NCI-H2081 (cell line): ENCODE data around the gene SLFN11.
"Not testable (repeated sequence)": the region's sequence is repeated elsewhere in the genome, so short reads cannot be mapped to it uniquely, and the experiment has no call there.

ENCODE experiments used
- DNase-seq, 2 experiments: peaks; one replicate each; lab custom pipeline; 2025; lab: John Stamatoyannopoulos, UW

The SLFN11 gene

DNA sequence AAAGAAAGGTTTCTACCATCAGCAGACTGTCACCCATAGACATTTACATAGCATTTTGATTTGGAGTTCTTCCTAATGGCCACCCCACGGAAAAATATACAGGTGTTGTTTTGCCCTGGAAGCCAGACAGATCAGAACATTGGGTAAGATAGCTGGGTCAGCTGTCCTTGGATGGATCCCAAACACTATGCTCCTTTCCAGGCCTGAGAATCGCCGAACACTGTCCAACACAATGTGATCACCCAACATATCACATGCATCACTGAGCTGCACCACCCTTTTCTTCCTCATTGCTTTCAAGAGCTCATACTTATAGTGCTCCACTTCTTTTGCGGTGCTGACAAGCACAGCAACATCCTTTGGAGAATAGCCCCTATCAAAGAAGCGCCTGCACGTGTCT, 21.1 kb downstream of the SLFN11 start:
- DNase-seq: no peak

DNA sequence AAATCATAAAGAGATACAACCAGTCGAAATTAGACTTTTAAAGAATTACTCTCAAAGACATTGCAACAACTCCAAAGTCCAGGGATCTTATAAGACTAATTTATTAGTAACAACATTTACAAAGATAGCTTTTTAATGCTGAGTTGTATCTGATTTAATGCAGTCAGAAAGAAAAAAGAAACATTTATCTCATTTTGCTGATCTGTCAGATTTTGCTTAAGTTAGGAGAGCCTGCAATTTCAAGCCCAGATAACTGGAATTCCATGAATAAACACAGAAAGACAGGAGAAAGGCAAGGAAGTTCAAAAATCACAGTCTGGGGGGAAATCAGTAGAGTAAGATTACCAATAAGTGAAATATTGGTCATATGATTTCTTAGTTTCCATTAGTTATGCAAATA, 22.9 kb downstream of the SLFN11 start:
- no peak for DNase-seq

DNA sequence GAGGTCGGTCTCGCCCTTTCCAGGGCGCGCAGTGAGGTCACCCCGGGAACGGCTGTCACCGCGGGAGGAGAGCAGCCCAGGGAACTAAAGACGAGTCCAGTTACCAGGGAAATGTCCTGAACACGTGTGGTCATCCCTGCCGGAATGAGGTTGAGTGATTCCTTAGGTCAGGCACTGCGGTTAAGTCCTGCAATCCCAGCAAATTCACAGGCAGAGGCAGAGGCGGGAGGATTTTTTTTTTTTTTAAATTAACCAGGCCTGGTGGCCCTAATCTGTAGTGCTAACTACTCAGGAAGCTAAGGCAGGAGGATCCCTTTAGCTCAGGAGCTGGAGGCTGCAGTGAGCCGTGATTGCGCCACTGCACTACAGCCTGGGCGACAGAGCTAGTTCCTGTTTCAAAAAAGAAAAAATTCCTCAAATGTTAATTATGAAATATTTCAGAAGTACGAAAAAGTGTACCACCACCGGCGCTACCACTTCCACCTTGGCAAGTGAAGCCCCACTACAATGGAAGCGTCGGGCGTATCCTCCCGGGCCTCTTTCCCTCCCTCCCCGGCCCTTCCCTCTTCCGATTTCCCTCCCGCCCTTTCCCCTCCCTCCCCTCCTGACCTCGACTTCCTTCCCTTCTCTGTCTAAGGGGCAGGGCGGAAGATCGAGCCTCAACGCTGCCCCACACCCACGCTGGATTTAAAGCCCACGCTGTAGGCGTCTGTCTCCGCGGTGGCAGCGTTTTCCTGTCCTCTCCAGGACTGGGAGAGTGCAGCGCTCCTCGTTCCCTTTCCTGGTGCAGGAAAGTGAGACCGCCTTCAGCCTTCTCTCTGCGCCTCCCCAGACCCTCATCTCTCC, 27.3 kb downstream of the SLFN11 start:
- DNase-seq: no peak

DNA sequence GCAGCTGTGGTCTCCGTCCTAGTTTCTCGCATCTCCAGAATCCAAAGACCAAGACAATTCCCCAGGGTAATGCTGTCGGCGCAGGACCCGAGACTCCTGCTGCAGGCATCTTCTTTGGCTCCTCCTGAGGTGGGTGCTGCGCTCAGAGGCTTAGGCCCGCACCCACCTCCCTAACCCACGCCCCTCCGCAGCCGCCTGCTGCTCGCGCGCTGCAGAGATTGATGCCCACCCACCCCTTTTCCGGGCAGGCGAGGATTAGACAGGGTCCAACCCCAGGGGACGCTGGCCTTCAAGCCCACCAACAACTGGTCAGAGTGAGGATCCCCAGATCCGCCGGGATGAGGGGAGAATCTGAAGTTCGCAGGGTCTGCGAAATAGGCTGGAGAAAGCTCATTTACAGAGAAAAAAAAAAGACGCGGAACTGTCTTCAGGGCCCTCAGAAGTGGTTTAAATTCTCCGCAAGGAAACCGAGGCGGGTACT, 27.9 kb downstream of the SLFN11 start:
- DNase-seq: no peak

DNA sequence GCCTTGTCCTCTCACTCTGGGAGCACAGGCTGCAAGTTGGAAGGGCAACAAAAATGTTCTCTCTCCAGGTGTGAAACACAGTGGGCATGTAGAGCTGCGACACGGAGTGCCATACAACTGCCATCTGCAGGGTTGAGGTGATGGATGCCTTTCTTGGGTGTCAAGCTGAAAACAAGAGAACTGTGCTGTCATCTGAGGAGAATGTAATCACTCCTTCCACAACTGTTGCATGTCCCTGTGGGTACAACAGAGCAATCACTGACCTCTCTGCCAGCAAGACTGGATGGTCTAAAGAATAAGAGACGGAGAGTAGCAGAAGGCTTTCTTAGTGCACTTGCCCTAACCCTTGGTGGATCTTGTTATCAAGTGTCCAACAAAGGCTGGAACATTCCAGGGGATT, 29.2 kb downstream of the SLFN11 start:
- no peak for DNase-seq

DNA sequence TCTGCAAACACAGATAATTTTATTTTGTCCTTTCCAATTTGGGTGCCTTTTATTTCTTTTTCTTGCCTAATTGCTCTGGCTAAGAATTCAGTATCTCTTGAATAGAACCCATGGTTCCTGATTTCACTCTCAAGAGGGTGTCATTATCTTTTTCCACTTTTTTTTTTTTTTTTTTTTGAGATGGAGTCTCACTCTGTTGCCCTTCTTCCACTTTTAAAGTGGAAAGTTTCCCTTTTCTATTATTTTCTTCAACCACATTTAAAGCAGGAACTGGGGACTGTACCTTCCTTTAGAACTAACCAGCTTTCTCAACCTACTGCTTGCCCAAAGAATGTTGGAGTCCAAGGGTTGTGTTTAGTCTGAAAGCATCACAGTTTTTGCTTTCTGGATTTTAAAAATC, 31.1 kb downstream of the SLFN11 start:
- no peak for DNase-seq

DNA sequence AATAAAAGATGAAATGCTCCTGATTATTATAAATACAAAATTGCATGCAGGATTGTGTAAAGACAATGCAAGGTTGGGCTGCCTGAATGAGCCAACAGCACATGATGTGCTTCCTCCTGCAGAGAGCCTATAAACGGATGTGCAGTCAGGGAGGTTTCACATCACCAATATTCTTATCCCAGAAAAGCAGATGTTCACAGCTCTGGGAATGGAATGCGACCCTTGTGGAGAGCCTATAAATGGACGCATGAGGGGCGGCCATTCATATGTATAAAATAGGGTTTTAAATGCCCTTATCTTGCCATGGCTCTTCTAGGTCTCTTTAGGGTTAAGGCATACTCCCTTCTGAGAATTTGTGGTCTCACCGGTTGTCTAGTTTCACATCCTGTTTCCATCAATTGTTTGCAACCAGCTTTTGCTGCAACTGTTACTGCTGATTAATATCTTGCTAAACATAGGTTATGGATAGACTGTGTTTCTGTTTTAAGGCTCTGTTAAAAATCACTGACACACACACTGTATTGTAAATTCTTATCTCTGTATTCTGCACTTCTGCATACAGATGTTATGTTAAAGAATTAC, 31.9 kb downstream of the SLFN11 start:
- no peak for DNase-seq

DNA sequence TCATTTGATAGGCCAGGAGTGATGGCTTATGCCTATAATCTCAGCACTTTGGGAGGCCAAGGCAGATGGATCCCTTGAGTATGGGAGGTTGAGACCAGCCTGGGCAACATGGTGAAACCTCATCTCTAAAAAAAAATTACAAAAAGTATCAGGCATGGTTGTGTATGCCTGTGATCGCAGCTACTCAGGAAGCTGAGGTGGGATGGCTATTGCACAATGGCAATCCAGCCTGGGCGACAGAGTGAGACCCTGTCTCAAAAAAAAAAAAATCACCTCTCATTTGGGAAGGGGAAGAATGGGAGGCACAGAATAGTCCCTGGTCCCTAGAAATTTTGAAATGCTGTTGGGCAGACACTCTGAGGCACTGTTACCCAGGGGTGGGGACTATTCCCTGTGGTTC, 35.2 kb downstream of the SLFN11 start:
- DNase-seq: no peak

DNA sequence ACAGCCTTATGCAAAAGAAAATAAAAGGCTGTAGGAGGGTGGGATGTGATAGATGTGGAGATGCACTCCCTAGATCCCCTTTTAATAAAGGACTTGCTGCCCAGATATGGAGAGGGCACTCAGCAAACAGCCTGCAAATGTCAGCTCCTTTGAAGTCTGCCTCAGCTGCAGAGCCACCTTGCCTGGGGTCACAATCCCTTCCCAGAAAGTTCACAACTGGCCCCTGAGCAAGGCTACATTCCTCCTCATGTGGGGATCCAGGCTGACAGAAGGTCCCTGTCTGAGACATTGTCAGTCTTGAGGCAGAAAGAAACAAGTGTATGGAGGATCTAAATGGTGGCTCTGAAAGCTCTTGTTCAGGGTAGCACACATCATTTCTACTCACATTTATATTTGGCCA, 36.1 kb downstream of the SLFN11 start:
- DNase-seq: no peak

DNA sequence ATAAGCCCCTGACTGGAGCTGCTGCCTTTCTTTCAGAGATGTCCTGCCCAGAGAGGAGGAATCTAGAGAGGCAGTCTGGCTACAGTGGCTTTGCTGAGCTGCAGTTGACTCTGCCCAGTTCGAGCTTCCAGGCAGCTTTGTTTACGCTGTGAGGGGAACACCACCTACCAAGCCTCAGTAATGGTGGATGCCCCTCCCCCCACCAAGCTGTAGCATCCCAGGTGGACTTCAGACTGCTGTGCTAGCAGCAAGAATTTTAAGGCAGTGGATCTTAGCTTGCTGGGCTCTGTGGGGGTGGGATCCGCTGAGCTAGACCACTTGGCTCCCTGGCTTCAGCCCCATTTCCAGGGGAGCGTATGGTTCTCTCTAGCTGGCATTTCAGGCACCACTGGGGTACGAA, 39.8 kb downstream of the SLFN11 start:
- not testable (repeated sequence) for DNase-seq

DNA sequence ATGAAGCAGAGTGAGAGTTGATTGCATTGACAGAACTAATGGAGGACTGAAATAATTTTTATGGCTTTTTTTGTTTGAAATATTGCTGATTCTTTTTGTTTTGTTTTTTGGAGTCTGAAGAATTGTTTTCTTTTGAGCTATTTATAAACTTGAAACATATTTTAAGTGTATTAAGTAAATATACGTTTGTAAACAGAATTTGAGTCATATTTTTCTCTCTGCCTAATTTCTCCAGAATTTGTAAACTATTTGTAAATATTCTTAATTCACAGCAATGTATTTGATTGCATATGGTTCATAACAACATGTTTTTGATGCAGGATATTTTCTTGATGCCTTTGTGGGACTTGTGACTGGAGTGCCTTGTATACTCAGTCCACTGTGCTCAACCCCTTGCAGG, 50.7 kb downstream of the SLFN11 start:
- DNase-seq: no peak

DNA sequence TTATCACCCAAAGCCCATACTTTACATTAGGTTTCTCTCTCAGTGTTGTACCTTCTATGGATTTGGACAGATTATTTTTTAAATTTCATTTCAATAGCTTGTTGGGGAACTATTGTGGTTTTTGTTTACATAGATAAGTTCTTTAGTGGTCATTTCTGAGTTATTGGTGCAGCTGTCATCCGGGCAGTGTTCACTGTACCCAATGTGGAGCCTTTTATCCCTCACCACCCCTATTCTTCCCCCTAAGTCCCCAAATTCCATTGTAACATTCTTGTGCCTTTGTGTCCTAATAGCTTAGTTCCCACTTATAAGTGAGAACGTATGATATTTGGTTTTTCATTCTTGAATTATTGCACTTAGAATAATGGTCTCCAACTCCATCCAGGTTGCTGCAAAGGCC, 57.5 kb downstream of the SLFN11 start:
- no peak for DNase-seq

DNA sequence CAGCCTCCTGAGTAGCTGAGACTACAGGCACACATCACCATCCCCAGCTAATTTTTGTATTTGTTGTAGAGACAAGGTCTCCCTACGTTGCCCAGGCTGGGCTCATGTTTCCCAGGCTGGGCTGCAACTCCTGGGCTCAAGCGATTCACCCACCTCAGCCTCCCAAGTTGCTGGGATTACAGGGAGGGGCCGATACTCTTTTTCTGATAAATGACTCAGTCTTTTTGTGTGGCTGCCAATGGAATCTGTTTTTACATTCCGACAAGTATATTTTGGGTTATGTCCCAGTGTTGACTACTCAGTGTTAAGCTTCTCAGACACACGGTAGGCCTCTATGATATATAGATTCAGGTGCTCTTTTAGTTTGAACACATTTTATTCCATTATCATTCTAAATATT, 58.1 kb downstream of the SLFN11 start:
- DNase-seq: no peak

DNA sequence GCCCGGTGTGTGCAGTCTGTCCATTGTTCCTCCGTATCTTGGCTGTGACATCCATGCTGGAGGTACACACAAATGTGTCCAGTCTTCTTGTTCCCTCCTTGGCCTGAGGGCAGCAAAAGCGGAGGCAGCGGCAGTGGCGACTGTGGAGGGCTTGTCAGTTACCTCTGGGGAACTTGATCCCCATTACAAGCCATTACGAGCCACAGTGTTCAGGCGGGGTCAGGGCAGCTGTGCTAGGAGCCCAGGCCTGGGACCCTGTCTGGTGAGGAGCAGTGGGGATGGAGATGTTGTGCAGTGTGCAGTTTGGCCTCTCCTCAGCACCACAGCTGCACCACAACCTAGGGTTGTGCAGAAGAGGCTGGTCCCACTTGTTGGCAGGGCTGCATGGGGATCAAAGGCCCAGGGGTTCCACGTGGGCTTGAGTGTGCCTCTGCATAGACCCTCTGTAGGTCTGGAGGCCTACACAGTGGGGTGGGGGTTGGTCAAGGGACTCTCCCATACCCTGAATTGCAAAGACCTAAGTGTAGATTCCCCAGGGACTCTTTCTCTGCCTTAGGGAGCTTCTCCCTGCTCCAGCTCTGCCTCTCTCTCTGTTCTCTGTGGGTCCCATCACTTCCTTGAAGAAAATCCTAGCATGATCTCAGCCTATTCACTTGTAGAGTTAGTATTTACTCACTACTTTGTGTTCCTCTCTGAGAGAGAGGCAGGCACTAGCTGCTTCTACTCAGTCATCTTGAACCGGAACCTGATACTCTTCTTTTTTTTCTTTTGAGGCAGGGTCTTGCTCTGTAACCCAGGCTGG, 58.8 kb downstream of the SLFN11 start:
- DNase-seq: no peak

DNA sequence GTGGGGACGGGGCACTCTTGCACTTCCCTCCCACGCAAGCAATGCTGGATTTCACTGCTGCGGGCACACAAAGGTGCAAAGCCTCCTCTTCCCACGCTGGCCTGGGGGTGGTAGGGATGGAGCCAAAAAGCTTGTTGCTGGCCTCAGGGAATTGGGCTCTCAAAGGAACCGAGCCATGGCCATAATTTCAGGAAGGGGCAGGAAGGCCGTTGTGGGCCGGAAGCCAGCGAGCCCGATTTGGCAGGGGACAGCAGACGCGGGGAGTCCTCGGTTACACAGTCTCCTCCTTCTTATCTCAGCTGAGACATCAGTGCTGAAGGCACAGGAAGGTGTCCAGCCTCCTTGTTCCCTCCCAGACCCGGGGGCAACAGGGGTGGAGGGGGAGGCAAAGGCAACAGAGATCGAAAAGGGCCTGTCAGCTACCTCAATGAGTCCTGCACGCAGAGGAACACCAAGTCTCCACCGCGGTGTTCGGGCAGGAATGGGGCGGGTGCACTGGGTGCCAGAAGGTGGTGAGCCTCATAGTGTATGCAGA, 59.5 kb downstream of the SLFN11 start:
- no peak for DNase-seq

DNA sequence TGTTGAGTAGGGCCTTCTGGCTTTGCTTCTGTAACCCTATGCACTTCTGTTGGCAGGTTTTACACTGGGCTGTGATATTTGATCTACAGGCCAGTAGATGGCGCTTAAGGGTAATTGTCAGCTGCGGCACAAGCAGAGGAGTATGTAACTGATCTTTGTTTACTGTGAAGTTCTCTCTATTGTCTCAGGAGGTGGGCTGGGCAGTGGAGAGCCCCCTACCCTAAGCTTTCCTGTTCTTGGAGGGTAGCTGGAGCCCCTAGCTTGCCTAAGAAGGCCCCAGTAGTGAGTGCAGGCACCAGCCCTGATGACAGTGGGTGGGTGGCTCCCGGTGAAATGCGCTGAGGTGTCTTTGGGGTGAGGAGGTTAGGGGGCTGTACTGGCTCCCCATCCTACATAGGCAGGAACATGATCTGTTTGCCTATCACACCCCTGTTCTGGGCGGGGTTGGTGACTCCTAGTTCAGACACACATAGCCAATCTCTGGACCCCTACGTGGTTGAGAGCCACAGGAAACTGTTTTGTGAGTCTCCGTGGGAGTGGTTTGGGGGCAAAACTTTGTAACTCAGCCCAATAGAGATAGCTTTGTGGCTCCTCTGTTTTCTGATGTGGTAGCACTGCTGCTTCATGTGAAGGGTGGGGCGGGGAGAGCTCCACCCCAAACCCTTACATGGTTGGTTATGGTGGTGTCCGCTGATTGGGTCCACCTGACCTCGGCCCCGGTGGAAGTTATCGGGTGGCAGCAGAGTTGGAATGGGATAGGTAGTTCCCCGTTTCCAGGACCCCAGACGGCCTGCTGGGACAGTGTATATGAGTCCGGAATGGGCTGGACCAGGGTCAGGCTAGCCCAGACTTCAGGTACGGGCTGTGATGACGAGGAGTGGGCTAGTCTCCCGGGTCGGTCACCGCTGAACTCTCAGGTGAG, 60.4 kb downstream of the SLFN11 start:
- peak; percentile 27 to 48 for DNase-seq

DNA sequence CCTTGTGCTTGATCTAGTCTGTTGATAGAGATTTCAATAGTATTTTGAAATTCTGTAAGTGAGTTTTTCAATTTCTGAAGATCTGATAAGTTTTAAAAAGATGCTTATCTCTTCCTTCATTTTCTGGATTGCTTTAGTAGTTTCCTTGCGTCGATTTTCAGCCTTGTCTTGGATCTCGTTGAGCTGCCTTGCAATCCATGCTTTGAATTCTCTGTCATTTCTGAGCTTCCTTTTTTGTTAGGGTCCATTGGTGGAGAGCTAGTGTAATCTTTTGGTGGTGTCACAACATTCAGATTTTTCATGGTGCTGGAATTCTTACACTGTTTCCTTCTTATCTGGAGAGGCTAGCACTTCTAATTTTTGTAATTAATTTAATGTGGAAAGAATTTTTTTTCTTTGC, 61.1 kb downstream of the SLFN11 start:
- no peak for DNase-seq

DNA sequence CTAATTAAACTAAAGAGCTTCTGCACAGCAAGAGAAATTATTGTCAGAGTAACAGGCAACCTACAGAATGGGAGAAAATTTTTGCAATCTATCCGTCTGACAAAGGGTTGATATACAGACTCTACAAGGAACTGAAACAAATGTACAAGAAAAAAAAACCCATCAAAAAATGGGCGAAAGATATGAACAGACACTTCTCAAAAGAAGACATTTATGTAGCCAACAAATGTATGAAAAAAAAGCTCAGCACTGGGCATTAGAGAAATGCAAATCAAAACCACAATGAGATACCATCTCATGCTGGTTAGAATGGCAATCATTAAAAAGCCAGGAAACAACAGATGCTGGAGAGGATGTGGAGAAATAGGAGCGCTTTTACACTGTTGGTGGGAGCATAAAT, 64.1 kb downstream of the SLFN11 start:
- DNase-seq: not testable (repeated sequence)
